OCI-M1 (cell line): Measurements from ENCODE around the gene RPS21.

Experiments
- DNase-seq: peaks from one replicate; lab custom pipeline; 2025; lab: John Stamatoyannopoulos, UW

The RPS21 gene

DNA sequence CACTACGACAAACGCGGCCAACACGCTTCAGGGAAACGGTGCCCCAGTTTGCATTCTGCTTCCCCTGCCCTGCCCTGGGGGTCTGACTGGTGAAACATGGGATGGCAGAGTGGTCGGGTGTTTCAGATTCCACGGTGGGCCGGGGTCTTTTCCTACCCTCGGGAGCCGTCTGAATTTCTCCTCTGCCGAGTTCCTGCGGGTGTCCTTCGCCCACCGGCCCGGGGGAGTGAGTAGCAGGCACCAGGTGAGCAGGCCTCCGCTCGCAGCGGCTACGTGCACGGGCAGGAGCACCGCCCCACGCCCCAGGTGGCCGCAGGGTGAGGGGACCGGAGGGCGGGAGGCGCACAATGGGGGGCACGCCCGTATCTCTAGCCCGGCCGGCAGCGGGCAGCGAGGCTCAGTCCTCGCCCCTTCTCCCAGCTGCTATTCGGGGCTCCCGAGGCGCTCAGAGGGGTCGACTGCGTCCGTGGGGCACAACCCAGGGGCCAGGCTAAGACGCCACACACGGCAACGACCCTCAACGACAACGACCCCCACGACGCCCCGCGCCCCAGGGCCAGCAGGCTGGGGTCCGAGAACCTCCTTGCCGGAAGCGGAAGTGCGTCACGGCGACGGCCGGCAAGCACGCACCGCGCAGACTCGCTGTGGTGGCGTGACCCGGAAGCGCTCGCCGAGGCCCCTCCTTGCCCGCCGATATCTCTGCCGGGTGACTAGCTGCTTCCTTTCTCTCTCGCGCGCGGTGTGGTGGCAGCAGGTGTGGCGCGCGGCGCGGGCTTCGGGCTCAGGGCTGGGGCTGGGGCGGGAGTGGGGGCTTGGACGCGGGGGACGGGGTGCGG, at the start of gene RPS21:
Gene RPS21 (plus strand): TSS at position 721 of the 836 bp plus-strand sequence. CDS start 236 bp downstream, outside the sequence.
- peak; percentile 95 for DNase-seq

DNA sequence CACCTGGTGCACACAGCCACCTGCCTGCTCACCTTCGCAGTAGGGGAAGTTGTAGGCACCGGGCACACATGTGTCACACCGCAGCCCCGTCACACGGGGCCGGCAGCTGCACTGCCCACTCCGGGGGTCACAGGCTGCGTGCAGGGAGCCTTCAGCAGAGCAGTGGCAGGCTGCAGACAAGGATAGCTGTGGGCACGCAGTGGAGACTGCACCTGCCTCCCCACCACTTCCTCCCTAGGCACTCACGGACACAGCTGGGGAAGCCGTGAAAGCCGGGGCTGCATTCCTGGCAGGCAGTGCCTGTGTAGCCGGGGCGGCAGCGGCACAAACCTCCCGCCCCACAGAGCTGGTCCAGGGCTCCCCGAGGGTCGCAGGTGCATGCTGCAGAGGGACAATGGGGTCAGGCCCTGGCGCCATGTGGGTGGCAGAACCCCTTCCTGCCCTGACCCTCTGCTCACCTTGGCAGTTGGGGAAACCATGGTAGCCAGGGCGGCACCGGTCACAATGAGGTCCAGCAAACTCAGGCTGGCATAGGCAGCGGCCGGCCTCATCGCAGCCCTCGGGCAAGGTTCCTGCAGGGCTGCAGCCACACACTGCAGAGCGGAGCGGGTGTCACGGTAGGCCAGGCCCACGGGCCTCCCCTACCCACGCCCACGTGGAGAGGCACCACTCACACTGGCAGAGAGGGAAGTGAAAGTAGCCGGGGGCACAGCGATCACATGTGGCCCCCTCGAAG, 49.2 kb upstream of the RPS21 start:
- DNase-seq: no peak

DNA sequence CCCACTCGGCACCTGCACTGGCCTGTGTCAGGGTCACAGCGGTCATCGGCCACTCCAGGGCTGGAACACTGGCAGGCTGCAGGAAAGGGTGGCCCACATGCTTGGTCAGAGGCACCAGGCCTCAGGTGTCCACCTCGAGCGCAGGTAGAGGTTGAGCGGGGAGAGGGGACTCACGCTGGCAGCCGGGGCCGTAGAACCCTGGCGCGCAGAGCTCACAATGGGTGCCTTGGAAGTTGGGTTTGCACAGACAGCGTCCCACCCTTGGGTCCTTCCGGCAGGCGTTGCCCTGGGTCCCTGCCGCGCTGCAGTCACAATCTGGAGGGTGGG, 48.6 kb upstream of the RPS21 start:
- DNase-seq: no peak

DNA sequence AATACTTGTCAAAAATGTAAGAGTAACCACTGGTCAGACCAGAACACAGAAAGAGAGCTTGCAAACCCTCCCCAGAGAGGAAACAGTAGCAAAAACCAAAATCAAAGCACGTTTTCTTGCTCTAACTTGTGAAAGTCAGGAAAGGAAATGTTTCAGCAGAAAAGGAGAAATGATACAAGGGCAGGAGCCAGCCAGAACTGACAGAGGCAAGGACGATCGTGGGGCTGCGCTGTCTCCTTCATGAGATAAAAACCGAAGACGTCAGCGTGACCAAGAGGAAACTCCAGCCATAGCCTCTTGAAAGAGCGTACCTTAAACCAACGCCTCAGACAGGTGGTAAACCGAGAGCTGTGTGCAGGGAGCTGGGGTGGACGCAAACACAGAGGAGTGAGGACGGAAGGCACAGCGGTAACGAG, 47.2 kb upstream of the RPS21 start:
- peak; percentile 27 for DNase-seq

DNA sequence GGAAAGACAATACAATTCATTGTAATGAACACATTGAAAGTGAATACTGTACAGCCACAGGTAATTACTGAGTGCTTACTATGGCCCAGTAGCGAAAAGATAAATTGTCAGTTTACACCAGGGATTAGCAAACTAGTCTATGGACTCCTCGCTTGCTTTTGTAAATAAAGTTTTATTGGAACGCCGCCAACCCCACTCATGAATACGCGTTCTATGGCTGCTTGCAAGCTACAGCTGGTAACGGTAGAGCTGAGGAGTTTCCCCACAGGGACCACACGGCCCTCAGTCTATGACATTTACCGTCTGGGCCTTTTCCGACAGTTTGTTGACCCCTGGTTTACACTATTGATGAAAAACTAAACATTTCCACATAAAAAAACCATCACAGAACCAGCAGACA, 44.0 kb upstream of the RPS21 start:
- DNase-seq: no peak

DNA sequence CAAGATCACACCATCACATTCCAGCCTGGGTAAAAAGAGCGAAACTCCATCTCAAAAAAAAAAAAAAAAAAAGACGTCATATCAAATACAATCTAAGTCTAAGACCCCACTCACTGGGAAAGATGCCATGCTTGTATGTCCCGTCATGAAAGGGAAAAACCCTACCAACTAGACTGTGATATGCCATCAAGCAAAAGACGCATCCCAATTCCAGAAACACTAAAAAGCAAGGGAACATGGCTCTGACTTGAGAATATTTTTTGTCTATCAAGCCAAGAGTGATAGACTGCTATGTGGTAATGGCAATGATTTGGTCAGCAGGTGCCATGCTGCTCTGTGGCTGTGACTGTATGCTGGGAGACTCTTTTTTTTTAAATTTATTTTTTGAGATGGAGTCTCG, 42.8 kb upstream of the RPS21 start:
- no peak for DNase-seq

DNA sequence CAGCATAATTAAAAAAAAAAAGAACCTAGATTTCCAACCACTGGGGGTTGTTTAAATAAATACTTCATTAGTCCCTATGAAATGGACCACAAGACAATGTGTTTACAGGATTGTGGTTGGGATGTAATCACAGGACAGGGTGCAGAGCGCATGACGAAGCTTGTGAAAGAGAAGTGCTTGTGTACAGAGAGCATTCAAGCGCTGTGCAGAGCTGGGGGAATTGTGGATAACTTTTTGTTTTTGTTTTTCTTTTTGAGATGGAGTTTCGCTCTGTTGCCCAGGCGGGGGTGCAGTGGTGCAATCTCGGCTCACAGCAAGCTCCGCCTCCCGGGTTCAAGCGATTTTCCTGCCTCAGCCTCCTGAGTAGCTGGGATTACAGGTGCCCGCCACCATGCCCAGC, 42.1 kb upstream of the RPS21 start:
- DNase-seq: no peak

DNA sequence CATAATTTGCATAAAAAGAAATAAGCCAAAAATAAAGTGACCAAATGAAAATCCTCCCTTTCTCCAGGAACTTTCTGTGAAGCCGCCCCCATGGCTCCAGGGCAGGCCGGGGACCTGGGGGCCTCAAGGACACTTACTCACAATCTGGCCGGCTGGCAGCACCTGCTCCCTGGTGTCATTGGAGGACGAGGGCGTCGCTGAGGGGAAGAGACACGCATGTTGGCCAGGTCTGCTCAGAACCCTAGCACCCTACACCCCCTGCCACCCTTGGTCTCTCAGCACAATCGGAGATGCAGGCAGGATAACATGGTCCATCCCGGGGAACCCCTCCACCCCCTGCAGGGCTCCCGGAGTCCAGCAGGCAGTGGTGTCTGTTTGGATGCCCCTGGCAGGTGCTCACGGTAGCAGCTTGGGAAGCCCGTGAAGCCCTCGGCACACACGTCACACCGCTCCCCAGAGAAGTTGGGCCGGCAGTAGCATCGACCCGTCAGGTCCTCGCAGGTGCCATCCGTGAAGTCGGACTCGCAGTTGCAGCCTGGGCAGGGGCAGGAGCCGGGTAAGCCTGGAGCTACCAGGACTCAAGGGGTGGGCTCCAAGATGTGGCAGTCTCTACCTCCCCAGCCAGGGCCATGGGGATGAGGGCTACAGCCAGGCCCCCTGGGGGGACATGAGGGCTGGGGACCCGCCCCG, 41.1 kb upstream of the RPS21 start:
- DNase-seq: no peak

DNA sequence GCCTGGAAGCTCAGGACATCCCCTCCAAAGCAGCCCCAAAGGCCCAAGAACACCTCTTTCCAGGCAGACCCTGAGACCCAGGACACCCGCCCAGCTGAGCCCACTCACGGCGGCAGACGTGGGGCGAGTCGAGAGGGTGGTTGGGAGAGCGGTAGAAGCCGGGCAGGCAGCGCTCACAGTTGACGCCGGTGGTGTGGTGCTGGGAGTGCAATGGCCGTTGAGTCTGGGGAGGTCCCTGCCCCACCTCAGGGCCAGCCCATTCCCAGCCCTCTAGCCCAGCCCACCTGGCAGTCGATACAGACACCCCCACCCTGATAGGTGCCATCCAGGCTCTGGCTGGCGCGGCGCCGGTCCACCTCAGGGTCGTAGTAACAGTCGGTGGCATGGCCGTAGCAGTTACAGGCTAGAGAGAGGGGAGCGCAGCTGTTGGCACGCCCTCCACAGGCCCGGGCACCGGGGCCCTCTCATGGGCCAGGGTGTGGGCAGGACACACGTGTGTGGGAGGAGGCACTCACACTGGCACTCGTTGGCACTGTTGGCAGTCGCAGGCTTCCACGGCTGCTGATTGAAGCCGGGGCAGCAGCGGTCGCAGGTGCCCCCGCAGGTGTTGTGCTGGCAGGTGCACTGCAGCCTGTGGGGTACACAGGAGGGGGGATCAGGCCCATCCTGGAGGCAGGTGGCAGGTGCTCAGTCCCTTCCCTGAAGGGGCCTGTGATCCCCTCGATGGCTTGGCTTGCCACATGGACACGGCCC, 40.3 kb upstream of the RPS21 start:
- DNase-seq: no peak

DNA sequence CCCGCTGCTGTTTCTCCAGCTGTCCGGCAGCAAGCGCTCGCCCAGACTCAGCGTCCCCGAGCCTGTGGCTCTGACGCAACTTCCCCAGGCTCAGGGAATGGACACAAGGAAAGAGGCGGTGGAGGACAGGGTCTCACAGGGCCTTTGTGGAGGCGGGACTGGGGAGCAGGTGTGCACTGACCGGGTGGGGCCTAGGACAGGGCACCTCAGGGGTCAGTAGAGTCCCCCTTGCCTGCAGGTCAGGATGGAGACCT, 39.8 kb upstream of the RPS21 start:
- DNase-seq: no peak

DNA sequence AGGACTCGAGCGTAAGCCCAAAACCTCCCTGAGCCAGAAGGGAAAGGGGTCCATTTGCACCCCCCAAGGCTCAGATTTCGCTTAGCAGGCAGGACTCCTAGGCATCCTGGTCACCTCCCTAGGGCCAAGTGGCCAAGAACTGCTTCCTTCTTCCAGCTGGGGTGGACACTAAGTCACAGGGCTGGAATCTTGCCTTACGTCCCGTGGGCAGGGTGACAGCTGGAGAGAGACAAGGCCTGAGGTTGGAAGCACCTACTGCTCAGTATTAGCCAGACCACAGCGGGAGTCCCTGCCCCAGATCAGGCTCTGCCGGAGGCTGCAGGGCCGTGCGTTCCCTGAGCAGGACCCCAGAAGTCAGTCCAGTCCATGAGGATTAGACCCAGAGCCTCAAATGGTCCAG, 39.5 kb upstream of the RPS21 start:
- DNase-seq: no peak

DNA sequence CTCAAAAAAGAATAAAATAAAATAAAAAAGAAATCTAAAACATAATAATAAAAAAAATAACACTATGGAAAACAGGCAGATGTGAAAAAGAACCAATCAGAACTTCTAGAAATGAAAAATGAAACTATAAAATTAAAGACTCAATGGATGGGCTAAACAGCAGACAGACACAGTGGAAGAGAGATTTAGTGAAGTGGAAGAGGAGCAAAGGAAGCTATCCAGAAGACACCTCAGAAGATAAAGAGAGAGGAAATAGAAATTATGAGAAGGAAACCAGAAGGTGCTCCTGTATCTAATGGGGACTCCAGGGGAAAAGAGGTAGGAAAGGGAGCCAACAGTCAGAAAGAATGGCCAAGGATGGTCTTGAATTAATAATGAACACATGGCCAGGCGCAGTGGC, 38.3 kb upstream of the RPS21 start:
- no peak for DNase-seq

DNA sequence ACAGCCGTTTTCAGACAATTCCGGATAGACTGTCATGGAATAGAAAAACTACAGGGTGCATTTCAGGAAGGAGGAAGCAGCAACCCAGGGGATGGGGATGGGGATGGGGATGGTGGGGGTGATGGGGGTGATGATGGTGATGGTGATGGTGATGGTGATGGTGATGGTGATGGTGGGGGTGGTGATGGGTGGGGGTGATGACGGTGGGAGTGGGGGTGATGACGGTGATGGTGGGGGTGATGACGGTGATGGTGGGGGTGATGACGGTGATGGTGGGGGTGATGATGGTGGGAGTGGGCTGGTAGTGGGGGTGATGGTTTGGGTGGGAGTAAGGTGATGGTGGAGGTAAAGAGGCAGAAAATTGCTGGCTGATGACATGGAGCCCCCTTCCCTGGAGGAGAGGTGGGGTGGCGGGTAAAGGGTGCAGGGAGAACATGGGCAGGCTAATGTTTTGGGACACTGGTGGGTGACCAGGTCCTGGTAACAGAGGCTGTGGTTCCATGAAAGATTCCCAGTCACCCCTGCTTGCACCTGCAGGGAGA, 37.3 kb upstream of the RPS21 start:
- DNase-seq: no peak

DNA sequence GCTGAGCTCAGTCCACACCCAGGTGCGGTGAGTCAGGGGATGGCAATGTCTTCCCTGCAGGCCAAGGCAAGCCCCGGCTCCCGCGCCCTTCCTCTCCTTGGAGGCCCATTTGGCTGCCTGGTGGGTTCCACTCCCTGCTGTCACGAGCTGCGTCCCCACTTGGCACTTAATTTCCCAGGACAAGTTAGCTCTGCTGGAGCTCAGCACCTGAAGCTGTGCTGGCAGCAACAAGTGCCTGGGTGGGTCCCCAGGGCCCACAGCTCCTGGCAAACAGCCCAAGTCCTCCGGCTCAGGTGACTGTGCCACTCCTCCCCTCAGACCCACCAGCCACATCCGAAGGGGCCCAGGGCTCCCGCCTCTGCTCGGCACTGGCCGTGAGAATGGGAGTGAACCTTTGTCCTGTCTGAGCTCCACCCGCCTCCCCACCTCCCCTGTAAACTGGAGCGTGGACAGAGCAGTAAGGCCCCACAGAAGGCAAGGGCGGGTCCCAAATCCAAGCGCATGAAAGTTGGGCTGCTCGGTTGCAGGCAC, 36.7 kb upstream of the RPS21 start:
- DNase-seq: no peak

DNA sequence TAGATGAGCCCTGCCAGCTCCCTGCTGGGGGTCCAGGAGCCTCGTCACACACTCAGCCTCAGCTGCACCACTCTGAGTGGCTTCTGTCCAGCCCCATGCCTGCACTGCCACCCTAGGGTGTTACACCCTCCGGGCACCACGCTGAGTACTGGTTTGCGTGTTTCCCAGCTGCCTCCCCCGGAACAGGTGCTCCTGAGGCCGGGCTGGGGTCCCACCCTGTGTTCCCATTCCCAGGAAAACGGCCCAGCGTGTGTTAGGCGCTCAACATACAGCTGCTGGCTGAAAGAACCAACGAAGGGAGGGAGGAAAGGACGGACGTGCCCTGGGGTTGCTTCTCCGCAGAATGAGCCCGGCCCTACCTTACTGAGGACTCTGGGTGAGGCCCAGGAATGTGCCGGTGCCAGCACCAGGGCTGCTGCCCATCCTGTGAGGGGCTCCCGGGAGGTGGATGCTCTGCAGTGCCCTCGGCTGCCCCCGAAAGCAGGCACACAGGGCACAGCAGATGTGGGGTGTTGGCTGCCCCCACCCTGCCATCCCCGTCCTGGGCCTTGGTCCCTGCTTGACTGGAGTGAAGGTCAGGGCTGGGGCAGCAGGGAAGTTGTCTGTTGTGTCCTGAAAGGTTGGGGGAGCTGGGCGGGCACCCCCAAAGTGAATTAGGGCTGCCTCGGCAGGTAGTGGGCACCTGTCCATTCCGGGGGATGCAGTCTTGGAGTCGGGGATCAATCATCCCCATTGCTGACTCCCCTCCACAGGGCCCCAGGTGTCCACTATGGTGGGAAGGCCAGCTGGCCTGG, 36.1 kb upstream of the RPS21 start:
- DNase-seq: no peak

DNA sequence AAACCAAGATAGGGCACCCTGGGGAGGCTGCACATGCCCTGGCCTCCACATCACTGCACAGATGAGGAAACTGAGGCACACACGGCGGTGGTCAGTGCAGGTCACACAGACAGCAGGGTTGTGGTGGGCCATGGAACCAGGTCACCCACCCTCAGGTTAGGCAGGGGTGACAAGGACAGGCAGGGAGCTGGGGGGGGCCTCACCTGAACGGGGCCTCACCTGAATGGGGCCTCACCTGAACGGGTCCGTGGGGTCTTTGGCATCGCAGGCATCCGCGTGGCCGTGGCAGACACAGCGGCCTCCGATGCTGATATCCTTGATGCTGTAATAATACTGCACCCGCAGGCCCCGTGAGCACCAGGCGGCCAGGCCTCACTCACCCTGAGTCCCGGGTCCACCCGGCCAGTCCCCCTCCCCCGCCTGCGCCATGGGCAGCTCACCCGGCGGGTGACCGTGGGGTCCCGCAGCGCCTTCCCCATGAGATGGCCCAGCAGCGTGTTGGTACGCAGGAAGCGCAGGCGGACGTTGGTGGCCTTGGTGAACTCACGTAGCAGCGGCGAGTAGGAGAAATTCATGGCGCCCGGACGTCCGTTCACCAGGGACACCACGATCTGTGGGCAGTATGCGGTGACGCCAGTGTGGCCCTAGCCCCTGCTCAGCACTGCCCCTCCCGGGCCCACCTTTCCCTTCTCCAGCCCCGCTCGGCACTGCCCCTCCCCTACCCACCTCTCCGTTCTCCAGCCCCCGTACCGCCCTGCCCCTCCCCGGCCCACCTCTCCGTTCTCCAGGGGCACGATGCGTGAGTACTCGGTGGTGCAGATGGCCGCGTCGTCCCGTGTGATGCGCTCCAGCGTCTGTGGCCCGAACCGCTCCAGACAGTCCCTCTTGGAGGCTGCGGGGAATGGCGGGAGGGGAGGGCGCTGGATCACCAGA, 35.2 kb upstream of the RPS21 start:
- DNase-seq: no peak

DNA sequence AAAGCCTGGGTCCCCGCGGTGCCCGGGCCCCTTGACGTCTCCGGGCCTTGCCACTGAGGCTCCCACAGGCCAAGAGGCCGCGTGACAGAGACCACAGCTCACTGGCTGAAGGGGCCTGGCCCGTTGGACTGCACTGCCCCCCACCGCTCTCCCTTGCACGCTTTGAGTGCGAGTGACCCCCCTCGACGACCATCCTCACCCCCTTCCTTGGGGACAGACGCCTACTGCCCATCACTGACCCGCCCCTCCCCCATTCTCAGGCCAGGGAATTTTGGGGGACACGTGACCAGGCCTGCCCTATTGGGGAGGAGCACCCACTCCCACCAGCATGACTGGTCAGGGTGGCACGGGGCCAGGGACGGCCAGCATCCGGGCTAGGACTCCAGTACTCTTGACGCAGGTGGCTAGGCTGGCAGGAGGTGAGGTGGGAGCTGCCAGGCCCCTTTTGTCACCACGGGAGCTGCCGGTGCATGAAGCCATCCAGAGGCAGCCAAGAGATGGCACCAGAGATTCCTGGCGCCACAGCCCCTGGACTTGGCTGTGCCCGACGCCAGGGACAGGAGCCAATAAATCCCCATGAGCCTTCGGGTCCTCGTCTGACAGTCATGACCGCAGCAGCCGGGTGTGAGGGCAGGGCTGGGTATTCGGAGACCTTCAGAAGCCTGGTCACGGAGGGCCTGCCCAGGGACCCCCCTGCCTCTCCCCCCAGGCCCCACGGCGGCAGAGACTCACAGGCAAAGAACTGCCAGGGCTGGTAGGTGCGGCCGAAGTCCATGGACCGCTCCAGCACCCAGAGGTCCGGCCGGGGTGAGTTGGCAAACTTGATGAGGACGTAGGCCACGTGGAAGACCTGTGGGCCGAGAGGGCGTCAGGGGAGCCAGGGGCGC, 34.3 kb upstream of the RPS21 start:
- no peak for DNase-seq

DNA sequence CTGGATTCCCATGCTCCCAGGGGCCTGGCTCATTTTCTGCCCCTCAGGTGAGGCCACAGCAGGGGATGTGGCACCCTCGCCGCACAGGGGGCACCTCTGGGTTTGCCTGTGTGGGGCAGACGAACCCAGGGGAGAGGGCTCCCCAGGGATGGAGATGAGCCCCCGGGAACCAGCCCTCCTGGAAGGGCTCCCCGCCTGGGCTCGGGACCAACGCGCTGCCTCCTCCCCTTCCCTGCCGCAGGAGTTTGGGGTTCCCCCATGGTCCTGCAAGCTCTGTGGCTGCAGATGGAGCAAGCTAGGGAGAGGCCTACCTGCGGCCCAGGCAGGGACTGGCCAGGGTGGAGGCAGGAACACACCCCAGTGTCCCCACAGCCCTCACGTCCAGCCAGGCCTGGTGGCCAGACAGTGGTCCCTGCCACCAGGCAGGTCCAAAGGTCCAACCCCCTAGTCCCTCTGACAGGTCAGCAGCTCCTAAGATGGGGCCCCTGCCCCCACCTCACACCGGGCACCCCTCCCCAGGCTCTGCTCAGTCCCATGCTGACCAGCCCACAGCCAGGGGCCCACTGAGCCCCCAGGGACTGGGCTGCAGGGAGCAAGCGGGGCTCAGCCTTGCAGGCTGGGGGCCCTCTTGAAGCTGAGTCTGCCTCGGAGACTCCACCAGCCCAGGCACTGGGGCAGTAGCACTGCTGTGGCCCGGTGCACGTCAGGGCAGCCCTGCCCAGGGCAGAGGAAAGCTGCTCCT, 33.4 kb upstream of the RPS21 start:
- DNase-seq: no peak
